WTC11 (cell line): ENCODE measurements around the gene ZCWPW1. TPM values are rescaled to one million over a fixed set of nuclear protein-coding genes. Genes with fewer than 3 reads are reported as not detected.

Source experiments
- ATAC-seq: fragments of 200-7000 bp; cut with Tn5 transposase; 2 replicates; pipeline ENCODE4 v1.10.0; 2021; ENCODE audit warnings: mild to moderate bottlenecking, moderate library complexity
- CTCF ChIA-PET: fragments of 300-600 bp; sonication (Branson Sonifier 250); formaldehyde crosslinking; loops from one replicate; lab custom pipeline; 2021; ENCODE audit warnings: antibody characterized with exemption; lab: Charles Lee
- POLR2A ChIA-PET: fragments of 350-600 bp; sonication (Branson Sonifier 250); formaldehyde crosslinking; loops from one replicate; lab custom pipeline; 2021; ENCODE audit warnings: antibody characterized with exemption; lab: Charles Lee
- DNase-seq: peaks from one replicate; pipeline ENCODE4 v3.0.0; 2021; ENCODE audit warnings: low spot score
- H3K27ac Mint-ChIP-seq: 2 replicates; pipeline ENCODE4 v1.8.0; 2021; ENCODE audit warnings: mixed read lengths
- H3K27me3 Mint-ChIP-seq: 2 replicates; pipeline ENCODE4 v1.8.0; 2021; ENCODE audit warnings: low read depth, mild to moderate bottlenecking, moderate library complexity, mixed read lengths
- H3K36me3 Mint-ChIP-seq: 2 replicates; pipeline ENCODE4 v1.8.0; 2021; ENCODE audit warnings: mixed read lengths
- H3K4me1 Mint-ChIP-seq: 2 replicates; pipeline ENCODE4 v1.8.0; 2022; ENCODE audit warnings: mixed read lengths
- H3K4me3 Mint-ChIP-seq: 2 replicates; pipeline ENCODE4 v1.8.0; 2021; ENCODE audit warnings: mild to moderate bottlenecking, moderate library complexity, mixed read lengths
- H3K9me3 Mint-ChIP-seq: 2 replicates; pipeline ENCODE4 v1.8.0; 2021; ENCODE audit warnings: mixed read lengths
- ARID4B ChIP-seq: sonication (generic); formaldehyde crosslinking; IDR thresholded peaks from 2 replicates; pipeline ENCODE4 v1.8.0; 2023; ENCODE audit warnings: missing genetic modification reagents, mild to moderate bottlenecking, borderline replicate concordance
- E2F1 ChIP-seq: sonication (generic); formaldehyde crosslinking; IDR thresholded peaks from 2 replicates; pipeline ENCODE4 v1.8.0; 2022; ENCODE audit warnings: mild to moderate bottlenecking, missing genetic modification reagents
- E2F5 ChIP-seq: sonication (generic); formaldehyde crosslinking; IDR thresholded peaks from 2 replicates; pipeline ENCODE4 v1.8.1; 2022; ENCODE audit warnings: mild to moderate bottlenecking, moderate library complexity, missing genetic modification reagents
- FOXJ3 ChIP-seq: sonication (generic); formaldehyde crosslinking; IDR thresholded peaks from 2 replicates; pipeline ENCODE4 v1.9.0; 2021; ENCODE audit warnings: missing genetic modification reagents, mild to moderate bottlenecking, borderline replicate concordance
- GABPB1 ChIP-seq: sonication (generic); formaldehyde crosslinking; IDR thresholded peaks from 2 replicates; pipeline ENCODE4 v1.8.1; 2023; ENCODE audit warnings: mild to moderate bottlenecking, missing genetic modification reagents
- JUN ChIP-seq: sonication (generic); formaldehyde crosslinking; IDR thresholded peaks from 2 replicates; pipeline ENCODE4 v1.8.0; 2023; ENCODE audit warnings: mild to moderate bottlenecking, missing genetic modification reagents
- MAX ChIP-seq: sonication (generic); formaldehyde crosslinking; IDR thresholded peaks from 2 replicates; pipeline ENCODE4 v1.8.0; 2022; ENCODE audit warnings: mild to moderate bottlenecking, missing genetic modification reagents
- RORB ChIP-seq: fragments of 250-450 bp; sonication (Bioruptor Pico); IDR thresholded peaks from 2 replicates; pipeline ENCODE4 v1.9.0; 2021; ENCODE audit warnings: mild to moderate bottlenecking
- SMAD3 ChIP-seq: sonication (generic); formaldehyde crosslinking; IDR thresholded peaks from 2 replicates; pipeline ENCODE4 v1.8.0; 2022; ENCODE audit warnings: missing genetic modification reagents, mild to moderate bottlenecking, borderline replicate concordance
- TEAD1 ChIP-seq: sonication (generic); formaldehyde crosslinking; IDR thresholded peaks from 2 replicates; pipeline ENCODE4 v1.8.0; 2022; ENCODE audit warnings: mild to moderate bottlenecking, missing genetic modification reagents
- USF2 ChIP-seq: sonication (generic); formaldehyde crosslinking; IDR thresholded peaks from 2 replicates; pipeline ENCODE4 v1.8.1; 2023; ENCODE audit warnings: mild to moderate bottlenecking, missing genetic modification reagents, moderate library complexity
- ZNF532 ChIP-seq: fragments of 250-450 bp; sonication (Bioruptor Pico); IDR thresholded peaks from 2 replicates; pipeline ENCODE4 v1.9.0; 2021; ENCODE audit warnings: mild to moderate bottlenecking, borderline replicate concordance
- total RNA-seq: library from RNA; stranded (reverse); gene quantifications from 3 replicates; pipeline ENCODE4 v1.2.3, GENCODE V29; 2021
- TF ChIP-seq, protein P1 (sequence below): sonication (generic); formaldehyde crosslinking; IDR thresholded peaks from 2 replicates; pipeline ENCODE4 v1.8.0; 2022; ENCODE audit warnings: mild to moderate bottlenecking, missing genetic modification reagents

Gene ZCWPW1
- total RNA-seq, 1 experiment from 2014 or later: 1.4 TPM

- TF ChIP-seq ZNF532 (0 out of 2 replicates have a peak, but pooled peaks have one; percentile 27), JUN (CRISPR knock-in tag) (peak; percentile 53; the same call in 1 of the 2 replicates), GABPB1 (CRISPR knock-in tag) (no peak), MAX (0 out of 2 replicates have a peak, but pooled peaks have one; percentile 39), TEAD1 (peak; percentile 30; the same call in 1 of the 2 replicates), ARID4B (0 out of 2 replicates have a peak, but pooled peaks have one; percentile 29), SMAD3 (peak; percentile 72; the same call in 1 of the 2 replicates), RORB (CRISPR knock-in tag) (peak; percentile 31; the same call in 1 of the 2 replicates)
- TF ChIP-seq, protein P1, sequence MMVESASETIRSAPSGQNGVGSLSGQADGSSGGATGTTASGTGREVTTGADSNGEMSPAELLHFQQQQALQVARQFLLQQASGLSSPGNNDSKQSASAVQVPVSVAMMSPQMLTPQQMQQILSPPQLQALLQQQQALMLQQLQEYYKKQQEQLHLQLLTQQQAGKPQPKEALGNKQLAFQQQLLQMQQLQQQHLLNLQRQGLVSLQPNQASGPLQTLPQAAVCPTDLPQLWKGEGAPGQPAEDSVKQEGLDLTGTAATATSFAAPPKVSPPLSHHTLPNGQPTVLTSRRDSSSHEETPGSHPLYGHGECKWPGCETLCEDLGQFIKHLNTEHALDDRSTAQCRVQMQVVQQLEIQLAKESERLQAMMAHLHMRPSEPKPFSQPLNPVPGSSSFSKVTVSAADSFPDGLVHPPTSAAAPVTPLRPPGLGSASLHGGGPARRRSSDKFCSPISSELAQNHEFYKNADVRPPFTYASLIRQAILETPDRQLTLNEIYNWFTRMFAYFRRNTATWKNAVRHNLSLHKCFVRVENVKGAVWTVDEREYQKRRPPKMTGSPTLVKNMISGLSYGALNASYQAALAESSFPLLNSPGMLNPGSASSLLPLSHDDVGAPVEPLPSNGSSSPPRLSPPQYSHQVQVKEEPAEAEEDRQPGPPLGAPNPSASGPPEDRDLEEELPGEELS (CRISPR knock-in tag): peak; percentile 48
Observed at GRCh38 chr7:100429637-100430492, 1.4 kb upstream of the ZCWPW1 start, which contains the start of gene MEPCE (continued).

DNA sequence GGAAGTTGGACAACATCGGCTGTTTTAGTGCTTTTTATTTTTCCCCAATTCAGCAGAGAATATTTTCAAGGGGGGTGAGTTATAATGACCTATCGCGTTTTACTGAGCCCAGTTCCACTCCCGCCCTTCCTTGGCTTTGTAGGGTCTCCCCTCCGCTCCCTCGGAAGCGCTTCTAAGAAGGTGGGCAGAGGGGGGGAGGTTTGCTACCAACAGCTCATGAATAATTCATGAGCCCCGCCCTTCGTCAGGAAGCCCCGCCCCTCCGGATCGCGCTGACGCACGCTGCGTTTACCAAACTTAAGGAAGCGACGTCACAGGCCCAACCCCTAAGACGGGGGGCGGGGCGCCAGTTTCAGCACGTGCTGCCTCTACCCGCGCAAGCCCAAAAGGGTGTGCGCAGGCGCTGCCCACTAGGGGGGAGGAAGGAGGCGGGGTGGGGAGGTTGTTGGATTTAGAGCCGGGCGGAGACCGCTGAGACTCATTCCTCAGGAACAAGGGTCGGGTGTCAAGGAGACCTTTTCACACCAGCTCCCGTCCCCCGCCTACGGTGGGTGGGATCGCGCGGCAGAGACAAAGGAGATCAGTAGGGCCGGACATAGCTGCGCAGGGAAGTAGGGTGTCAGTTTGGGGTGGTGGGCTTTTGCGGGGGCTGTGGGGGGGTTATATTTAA, 599 bp upstream of the ZCWPW1 start:
- Mint-ChIP-seq H3K36me3 (peaks cover 25% of the 10 kb centered on the region), H3K27me3 (peaks cover 30% of the 10 kb centered on the region), H3K9me3 (peaks cover 4% of the 10 kb centered on the region; the same call in 1 of the 2 replicates), H3K4me3 (peak overlapping the region; percentile 97), H3K4me1 (peaks cover 26% of the 10 kb centered on the region), H3K27ac (peak overlapping the region; percentile 100)
- POLR2A ChIA-PET: interaction anchor here (0.5 to 3.0 kb wide), 20 partner anchors 13 to 865 kb away, joined by 3 to 25 read pairs (median 4); partner anchors contain the start of genes FBXO24, LAMTOR4, MOSPD3 and TSC22D4
- ATAC-seq: peak; percentile 68
- CTCF ChIA-PET: interaction anchor here (0.6 to 3.2 kb wide), 19 partner anchors 14 to 276 kb away, joined by 3 to 20 read pairs (median 4); partner anchors contain the start of genes FBXO24, LRCH4 and POP7
- peak; percentile 100 for DNase-seq
- TF ChIP-seq SMAD3 (peak; percentile 84), E2F1 (peak; percentile 80; the same call in 1 of the 2 replicates), E2F5 (CRISPR knock-in tag) (no peak), USF2 (peak; percentile 89), RORB (CRISPR knock-in tag) (no peak), FOXJ3 (CRISPR knock-in tag) (no peak)
